GM21381 (cell line): ENCODE measurements around the gene PLPP4.

Experiments
- ATAC-seq: cut with Tn5 transposase; IDR thresholded peaks from one replicate; pipeline ENCODE4 v1.9.1; 2021; ENCODE audit warnings: mild to moderate bottlenecking, moderate library complexity; ENCODE audit not compliant: unreplicated experiment

The PLPP4 gene

DNA sequence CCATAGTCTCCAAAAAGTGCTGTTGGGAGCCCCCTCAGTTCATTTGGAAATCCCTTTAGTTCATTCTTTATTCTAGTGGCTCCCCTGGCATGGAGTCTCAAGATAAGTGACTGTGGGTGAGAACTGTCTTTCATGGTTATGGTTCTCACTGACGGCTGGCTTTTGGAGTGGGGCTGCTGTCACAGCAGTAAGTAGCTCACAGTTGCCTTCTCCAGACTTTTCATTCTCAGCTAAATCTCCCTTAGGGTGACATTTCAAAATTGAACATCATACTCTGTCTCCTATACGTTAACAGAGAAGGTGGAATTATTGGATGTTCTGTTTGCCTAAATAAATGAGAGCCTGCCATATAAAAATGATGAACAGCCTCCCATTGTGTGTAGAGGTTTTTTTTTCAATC lies 58.7 kb downstream of the PLPP4 start:
- no peak for ATAC-seq

DNA sequence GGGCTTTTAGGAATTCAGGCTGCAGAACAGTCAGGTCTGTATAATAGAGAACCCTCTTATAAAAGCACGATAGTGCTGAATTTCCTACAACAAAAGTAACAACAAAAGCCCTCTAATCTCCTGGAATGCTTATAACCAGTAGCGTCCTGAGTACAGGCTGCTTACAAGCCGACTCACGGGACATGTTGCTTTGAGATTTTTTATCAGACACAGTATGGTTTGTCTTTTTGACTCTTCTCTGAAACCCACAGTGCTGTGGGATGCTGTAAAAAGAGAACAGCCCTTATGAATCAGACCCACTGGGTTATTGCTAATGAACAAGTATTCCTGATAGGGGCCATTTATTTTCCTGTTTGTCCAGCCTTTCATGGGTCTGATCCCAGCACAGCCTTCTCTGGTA lies 59.4 kb downstream of the PLPP4 start:
- no peak for ATAC-seq

- no peak for ATAC-seq
Observed at GRCh38 chr10:120517196-120517595, 60.2 kb downstream of the PLPP4 start.

DNA sequence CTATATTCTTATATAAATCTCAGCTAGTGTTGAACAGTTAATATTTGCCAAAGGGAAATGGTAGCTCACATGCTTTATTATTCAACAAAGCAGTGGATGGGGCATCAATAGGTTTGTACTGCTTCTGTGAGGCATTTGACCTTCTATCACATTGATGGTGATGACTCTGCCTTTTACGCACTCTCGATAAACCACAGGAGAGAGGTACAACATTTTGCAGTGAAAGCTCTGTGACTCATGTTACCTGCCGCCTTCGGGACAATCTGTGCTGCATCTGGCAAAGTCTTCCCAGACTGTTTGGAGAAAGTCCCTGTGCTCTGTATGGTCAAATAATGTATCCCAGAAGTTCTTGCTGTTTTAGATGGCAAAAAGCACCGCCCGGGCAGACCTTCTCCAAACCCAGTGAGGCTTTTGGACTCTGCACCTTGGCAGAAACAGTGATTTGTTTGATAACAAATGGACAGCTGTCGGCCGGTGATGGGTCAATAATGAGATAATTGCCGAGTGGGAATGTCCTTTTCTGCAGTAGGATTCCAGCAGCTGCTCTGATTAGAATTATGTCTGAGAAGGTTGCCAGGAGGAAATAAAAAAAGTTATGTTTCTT lies 61.0 kb downstream of the PLPP4 start:
- no peak for ATAC-seq

DNA sequence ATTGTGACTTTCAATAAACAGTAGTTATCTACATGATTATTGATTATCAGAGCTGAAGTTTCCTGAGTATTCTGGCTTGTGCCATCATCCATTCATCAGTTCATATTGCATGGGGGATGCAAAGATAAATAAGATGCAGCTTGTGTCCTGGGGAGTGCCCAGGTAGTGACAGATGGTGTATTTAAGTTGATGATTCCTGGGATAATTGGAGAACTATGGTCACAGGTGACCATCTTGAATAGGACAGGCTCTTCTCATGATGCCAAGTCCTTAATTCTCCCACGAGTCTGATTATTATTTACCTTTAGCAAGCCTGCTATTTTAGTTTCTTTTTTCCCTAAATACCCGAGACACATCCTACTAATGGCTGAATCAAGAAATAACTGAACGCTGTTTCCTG lies 64.9 kb downstream of the PLPP4 start:
- ATAC-seq, result no peak

DNA sequence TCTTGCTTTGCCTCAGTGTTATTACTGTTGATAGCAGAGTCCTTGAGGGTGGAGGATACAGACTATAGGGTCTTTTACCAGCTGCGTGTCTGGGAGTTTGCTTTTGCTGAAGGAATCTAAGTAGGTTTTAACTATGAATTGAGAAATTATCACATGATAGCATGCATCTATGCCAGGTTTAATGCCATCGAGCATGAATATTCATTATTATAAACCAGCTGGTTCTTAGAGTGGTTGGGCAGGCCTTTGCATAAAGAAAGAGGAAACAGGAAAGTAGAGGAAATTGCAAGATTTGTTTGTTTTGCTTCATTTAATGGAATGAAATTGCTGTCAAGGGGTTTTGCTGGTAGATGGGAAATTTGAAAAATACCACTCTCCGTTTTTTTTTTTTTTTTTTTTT lies 70.7 kb downstream of the PLPP4 start:
- no peak for ATAC-seq

DNA sequence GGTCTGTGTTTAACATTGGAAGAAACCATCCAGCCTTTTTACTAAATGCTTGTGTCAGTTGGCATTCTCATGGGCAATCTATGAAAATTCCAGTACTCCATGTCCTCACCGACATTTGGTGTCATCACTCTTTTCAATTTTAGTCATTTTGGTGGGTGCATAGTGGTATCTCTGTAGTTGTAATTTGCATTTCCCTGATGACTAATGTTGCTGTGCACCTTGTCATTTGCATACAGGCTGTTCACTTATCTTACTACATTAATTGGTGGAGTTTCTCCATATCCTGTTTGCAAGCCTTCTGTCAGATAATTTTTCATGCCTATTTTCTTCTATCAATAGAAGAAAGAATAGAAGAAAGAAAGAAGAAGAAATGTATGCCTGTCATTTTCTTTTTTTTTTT lies 73.7 kb downstream of the PLPP4 start:
- ATAC-seq, result no peak

DNA sequence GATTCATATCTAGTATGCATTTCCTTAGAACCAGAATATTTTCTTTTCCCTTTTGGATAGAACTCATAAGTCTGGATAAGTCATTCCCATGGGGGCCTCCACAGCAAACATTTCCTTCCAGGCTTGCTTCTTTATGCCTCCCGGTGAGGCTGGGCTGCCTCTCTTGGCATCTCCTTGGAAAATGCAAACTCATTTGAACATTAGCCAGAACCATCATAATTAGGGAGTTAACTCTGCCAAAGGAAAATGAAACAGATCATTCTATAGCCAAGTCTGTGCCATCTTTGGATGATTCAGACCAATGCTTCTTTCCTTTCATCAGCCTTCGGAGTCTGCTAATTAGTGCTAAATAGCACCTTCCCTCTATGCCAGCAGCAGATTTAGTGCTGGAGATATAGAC lies 81.1 kb downstream of the PLPP4 start:
- ATAC-seq, result no peak

GRCh38 chr10:120539076-120539475 lies 82.0 kb downstream of the PLPP4 start:
- no peak for ATAC-seq

DNA sequence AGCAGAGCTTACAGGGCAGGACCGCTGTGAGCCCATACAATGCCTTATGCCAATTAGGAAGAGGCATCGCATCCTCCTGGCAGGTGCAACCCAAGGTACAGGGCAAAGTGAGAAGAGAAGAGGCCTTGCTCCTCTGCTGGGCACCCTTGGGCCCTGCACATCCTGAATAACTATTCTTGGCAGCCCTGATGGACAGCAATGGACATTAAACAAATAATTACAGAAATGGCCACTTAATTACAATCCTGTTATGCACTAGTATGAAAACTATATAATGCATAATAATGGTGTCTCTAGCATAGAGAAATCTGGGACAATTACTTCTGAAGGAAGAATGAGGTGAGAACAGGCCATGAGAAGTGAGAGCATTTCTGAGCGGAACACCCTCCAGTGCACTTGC lies 83.5 kb downstream of the PLPP4 start:
- ATAC-seq, result no peak

DNA sequence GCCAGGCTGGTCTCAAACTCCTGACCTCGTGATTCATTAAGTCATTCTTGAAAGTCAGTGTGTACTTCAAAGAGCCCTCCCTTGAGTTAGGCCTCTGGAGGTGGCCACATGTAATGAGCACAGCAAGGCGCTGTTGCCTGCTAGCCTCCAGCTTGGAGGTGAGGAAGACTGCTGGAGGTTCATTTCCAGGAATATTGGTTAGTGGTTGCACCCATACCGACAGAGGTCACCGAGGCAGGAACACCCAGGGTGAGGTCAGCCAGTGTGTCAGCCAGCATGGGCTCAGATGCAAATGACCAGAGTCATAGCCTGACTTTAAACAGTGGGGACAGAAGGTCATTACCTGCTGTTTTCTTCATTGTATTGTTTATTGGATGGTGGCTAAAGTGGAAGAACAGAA lies 85.0 kb downstream of the PLPP4 start:
- no peak for ATAC-seq

GRCh38 chr10:120542591-120542990 lies 85.6 kb downstream of the PLPP4 start:
- no peak for ATAC-seq

GRCh38 chr10:120543291-120543690 lies 86.3 kb downstream of the PLPP4 start:
- no peak for ATAC-seq

DNA sequence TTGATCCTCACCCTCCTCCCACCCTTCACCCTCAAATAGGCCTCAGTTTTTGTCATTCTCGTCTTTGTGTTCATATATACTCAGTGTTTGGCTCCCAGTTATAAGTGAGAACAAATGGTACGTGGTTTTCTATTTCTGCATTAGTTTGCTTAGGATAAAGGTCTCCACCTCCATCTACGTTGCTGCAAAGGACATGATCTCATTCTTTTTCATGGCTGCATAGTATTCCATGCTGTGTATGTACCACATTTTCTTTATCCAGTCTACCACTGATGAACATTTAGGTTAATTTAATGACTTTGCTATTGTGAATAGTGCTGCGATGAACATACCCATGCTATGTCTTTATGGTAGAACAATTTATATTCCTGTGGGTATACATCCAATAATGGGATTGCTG lies 91.2 kb downstream of the PLPP4 start:
- no peak for ATAC-seq

- ATAC-seq, result no peak
Observed at GRCh38 chr10:120552262-120552661, 95.2 kb downstream of the PLPP4 start.

- ATAC-seq, result no peak
Observed at GRCh38 chr10:120553911-120554310, 96.9 kb downstream of the PLPP4 start.

DNA sequence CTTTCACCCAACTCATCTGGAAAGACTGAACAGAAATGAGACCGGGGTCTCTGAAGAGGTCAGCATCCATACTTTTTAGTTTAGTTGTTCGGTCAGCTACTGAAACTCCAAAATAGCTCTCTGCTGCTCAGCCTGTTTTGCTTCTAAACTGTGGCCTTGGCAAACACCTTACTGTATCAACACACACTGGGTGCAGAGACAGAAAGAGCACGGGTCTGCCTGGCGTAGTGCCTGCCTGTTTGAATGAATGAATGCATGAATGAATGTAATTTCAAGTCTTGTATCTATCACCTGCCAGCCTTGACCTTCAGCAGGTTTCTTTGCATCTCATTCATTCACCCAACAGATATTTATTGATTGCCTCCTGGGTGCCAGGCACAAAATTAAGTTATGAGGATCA lies 98.4 kb downstream of the PLPP4 start:
- no peak for ATAC-seq

DNA sequence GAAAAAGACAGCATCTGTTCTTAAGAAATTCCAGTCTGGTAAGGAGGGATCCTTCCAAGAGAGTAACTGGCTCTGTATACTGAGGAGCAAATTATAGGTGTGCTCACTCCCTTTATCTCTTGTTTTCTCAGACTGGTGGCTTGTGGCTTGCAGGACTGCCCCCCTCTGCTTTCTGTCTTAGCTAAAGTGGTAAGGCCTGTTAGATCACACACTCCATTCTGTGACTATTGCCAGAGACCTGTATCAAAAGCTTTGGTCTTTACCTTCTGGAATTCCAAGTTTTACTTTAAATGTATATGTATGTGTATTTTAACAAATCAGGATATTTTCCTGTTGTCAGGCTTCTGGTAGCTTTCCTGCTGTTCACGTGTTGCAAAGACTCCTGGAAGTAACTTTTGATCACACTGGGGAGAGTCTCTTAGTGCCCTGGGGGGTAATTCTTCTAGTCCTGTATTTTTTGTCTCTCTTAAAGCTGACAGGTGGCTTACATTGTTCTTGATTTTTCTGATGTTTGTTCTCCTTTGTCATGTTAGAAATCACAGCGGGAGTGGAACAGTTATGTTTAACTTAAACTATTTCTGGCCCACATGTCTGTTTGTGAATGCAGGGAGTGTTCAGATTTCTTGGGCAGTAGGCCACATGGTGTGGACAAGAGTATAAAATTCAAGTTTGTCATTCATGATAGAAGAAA lies 99.0 kb downstream of the PLPP4 start:
- ATAC-seq, result no peak

- no peak for ATAC-seq
Observed at GRCh38 chr10:120557311-120557710, 100.3 kb downstream of the PLPP4 start.

- ATAC-seq, result no peak
Observed at GRCh38 chr10:120559800-120560199, 102.8 kb downstream of the PLPP4 start.

DNA sequence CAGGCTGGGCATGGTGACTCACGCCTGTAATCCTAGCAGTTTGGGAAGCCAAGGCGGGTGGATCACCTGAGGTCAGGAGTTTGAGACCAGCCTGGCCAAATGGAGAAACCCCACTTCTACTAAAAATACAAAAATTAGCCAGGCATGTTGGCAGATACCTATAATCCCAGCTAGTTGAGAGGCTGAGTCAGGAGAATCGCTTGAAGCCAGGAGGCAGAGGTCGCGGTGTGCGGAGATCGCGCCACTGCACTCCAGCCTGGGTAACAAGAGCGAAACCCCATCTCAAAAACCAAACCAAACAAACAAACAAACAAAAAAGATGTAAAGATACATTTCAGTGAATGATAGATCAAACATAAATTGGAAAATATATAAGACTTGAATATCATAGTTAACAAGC lies 105.9 kb downstream of the PLPP4 start:
- no peak for ATAC-seq

GRCh38 chr10:120570418-120570817 lies 113.4 kb downstream of the PLPP4 start:
- no peak for ATAC-seq

DNA sequence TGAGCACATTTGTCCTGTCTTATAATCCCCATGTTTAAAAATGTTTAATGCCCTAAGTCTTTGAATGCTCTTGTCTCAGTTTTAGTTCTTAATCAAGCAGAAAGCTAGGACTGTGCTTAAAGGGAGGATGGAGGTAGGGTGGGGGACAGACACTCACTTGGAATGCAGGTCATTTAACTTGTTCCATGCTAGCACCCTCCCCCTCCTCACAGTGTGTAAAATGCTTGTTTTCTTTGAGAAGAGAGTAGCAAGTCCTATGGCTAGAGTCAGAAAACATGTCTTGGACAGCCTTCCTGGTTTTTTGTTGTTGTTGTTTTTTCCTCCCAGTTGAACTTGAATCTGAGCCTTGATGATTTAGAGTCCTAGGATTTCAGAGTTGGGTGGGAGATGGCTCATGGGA lies 114.2 kb downstream of the PLPP4 start:
- no peak for ATAC-seq
